Measurements from ENCODE around the gene SEMA3F. TPM values are rescaled to one million over a fixed set of nuclear protein-coding genes. Genes with fewer than 3 reads are reported as not detected.
A peak's percentile ranks its signal among the peaks of the same experiment; 100 is the strongest.

SEMA3F gene
- total and polyA plus RNA-seq, 10 of the 15 experiments (the other 5 are each of a cell fraction or from before 2014, with no cell fraction given): 0.08 to 0.28 (median 0.12) TPM; not detected in 6

- no peak for DNase-seq (ENCODE audit: low read depth, low spot score)
- peak; percentile 77 for ATAC-seq
- H3K36me3 ChIP-seq (ENCODE audit: control insufficient read depth in 2 of 2, insufficient read depth in 2 of 2, low read length in 1 of 2): no peaks in the 10 kb centered on the region
- RAD21 ChIA-PET (ENCODE audit: unreplicated experiment): interaction anchor here (0.9 to 5.6 kb wide), 6 partner anchors 22 to 66 kb away, joined by 3 to 72 read pairs (median 8); no protein-coding TSS in a partner anchor
- 33% methylated on average over 64 of the region's 70 CpGs for WGBS (ENCODE audit: insufficient coverage, insufficient replicate concordance, low lambda C conversion rate, missing lambda C conversion rate)
- H3K27me3 ChIP-seq (replicated peaks in 1 of 2; ENCODE audit: control insufficient read depth in 2 of 2, insufficient read depth in 2 of 2, low read length in 1 of 2): no peaks in the 10 kb centered on the region; a peak in 2 of 4 replicates
- FAIRE-seq: no peak
- H3K4me2 ChIP-seq (ENCODE audit: control insufficient read depth, insufficient read depth): no peak overlapping the region
- no peak overlapping the region for H3K27ac ChIP-seq (ENCODE audit: control insufficient read depth, insufficient read depth)
- no peak overlapping the region for H2AFZ ChIP-seq (ENCODE audit: control insufficient read depth, low read depth, low read length)
- no peaks in the 10 kb centered on the region for H3K4me1 ChIP-seq (ENCODE audit: control insufficient read depth, insufficient read depth, low read length)
- H3K9me3 ChIP-seq (replicated peaks; ENCODE audit: control insufficient read depth, insufficient read depth, low read length): no peaks in the 10 kb centered on the region
- POLR2A ChIA-PET: no interaction called here
- no peak overlapping the region for H3K4me3 ChIP-seq
- H3K9ac ChIP-seq (ENCODE audit: control insufficient read depth, insufficient read depth, low read length): no peak overlapping the region
- SMC1A ChIA-PET (ENCODE audit: uncharacterized antibody, unreplicated experiment): interaction anchor here (0.7 to 3.0 kb wide), 7 partner anchors 22 to 85 kb away, joined by 3 to 23 read pairs (median 5); no protein-coding TSS in a partner anchor
- no peaks in the 10 kb centered on the region for H3K79me2 ChIP-seq (ENCODE audit: control insufficient read depth, insufficient read depth, low read length)
- CTCF ChIA-PET: interaction anchor here (0.7 to 6.9 kb wide), 15 partner anchors 12 to 130 kb away, joined by 3 to 110 read pairs (median 6); partner anchors contain the start of gene GNAI2
- no peaks in the 10 kb centered on the region for H4K20me1 ChIP-seq (ENCODE audit: control insufficient read depth, insufficient read depth)
- no TSS peak for BruUV-seq (replicated peaks)
- in situ Hi-C loops (cut with MboI) (loop anchor here (5.0 kb wide), 1 partner anchor 33 kb away; no protein-coding TSS in a partner anchor), intact Hi-C loops (cut with micrococcal nuclease; ENCODE audit: unreplicated experiment) (no loop called here)
- no peak for TF ChIP-seq FOXK2 (IDR thresholded peaks at IDR 0.05)
- TF ChIP-seq TAF1 (IDR thresholded peaks at IDR 0.05; ENCODE audit: borderline replicate concordance, low read depth, low read length): no peak
- TF ChIP-seq RUNX3 (IDR thresholded peaks at IDR 0.05; ENCODE audit: low read length): no peak
- TF ChIP-seq TCF12 (IDR thresholded peaks at IDR 0.05; ENCODE audit: low read depth, low read length): 0 out of 2 replicates have a peak, but pooled peaks have one; percentile 38
- TF ChIP-seq HSF1 (IDR thresholded peaks at IDR 0.05; ENCODE audit: low read depth, low read length): no peak
- TF ChIP-seq MLLT1 (IDR thresholded peaks at IDR 0.05): no peak
- TF ChIP-seq, protein P1, sequence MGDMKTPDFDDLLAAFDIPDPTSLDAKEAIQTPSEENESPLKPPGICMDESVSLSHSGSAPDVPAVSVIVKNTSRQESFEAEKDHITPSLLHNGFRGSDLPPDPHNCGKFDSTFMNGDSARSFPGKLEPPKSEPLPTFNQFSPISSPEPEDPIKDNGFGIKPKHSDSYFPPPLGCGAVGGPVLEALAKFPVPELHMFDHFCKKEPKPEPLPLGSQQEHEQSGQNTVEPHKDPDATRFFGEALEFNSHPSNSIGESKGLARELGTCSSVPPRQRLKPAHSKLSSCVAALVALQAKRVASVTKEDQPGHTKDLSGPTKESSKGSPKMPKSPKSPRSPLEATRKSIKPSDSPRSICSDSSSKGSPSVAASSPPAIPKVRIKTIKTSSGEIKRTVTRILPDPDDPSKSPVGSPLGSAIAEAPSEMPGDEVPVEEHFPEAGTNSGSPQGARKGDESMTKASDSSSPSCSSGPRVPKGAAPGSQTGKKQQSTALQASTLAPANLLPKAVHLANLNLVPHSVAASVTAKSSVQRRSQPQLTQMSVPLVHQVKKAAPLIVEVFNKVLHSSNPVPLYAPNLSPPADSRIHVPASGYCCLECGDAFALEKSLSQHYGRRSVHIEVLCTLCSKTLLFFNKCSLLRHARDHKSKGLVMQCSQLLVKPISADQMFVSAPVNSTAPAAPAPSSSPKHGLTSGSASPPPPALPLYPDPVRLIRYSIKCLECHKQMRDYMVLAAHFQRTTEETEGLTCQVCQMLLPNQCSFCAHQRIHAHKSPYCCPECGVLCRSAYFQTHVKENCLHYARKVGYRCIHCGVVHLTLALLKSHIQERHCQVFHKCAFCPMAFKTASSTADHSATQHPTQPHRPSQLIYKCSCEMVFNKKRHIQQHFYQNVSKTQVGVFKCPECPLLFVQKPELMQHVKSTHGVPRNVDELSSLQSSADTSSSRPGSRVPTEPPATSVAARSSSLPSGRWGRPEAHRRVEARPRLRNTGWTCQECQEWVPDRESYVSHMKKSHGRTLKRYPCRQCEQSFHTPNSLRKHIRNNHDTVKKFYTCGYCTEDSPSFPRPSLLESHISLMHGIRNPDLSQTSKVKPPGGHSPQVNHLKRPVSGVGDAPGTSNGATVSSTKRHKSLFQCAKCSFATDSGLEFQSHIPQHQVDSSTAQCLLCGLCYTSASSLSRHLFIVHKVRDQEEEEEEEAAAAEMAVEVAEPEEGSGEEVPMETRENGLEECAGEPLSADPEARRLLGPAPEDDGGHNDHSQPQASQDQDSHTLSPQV (IDR thresholded peaks at IDR 0.05): no peak
- peak; percentile 77 for TF ChIP-seq RAD21 (IDR thresholded peaks at IDR 0.05; ENCODE audit: insufficient read depth, low read depth, low read length)
- no peak for TF ChIP-seq NFIC (IDR thresholded peaks at IDR 0.05; ENCODE audit: low read depth, low read length)
- no peak for TF ChIP-seq MTA2 (IDR thresholded peaks at IDR 0.05; ENCODE audit: low read depth)
- TF ChIP-seq SMC3 (IDR thresholded peaks at IDR 0.05; ENCODE audit: borderline replicate concordance, low read length): peak; percentile 77
- TF ChIP-seq RELA (IDR thresholded peaks at IDR 0.05; ENCODE audit: borderline replicate concordance, partially characterized antibody): no peak
- no peak for TF ChIP-seq NBN (IDR thresholded peaks at IDR 0.05)
- no peak for TF ChIP-seq HCFC1 (IDR thresholded peaks at IDR 0.05; ENCODE audit: low read length)
- no peak for TF ChIP-seq FOXM1 (IDR thresholded peaks at IDR 0.05; ENCODE audit: low read depth, low read length)
- TF ChIP-seq YY1 (IDR thresholded peaks at IDR 0.05; ENCODE audit: low read depth, low read length): peak; percentile 27; the same call in 1 of the 2 replicates
Measured at GRCh38 chr3:50194128-50194902, 39.2 kb downstream of the SEMA3F start.
